PC-9 (cell line): ENCODE results near the gene ABCA4. TPM values are rescaled to one million over a fixed set of nuclear protein-coding genes. Genes with fewer than 3 reads are reported as not detected.
A peak's percentile ranks its signal among the peaks of the same experiment; 100 is the strongest.
"Not testable (repeated sequence)": the region's sequence is repeated elsewhere in the genome, so short reads cannot be mapped to it uniquely, and the experiment has no call there.

Experiments
- Bru-seq: library from RNA; stranded (reverse); fragments of 400-500 nt; gene quantifications from one replicate; lab custom pipeline; 2021; lab: Mats Ljungman, UMichigan
- BruChase-seq, 2 experiments: library from RNA; stranded (reverse); fragments of 400-500 nt; gene quantifications; one replicate each; lab custom pipeline; 2021; lab: Mats Ljungman, UMichigan
- BruUV-seq: library from RNA; stranded (reverse); fragments of 400-500 nt; replicated peaks from 2 replicates; lab custom pipeline; 2021; lab: Mats Ljungman, UMichigan
- CTCF ChIA-PET: fragments of 300-600 bp; sonication (Branson Sonifier 250); formaldehyde crosslinking; loops from one replicate; lab custom pipeline; 2022; ENCODE audit warnings: antibody characterized with exemption; lab: Charles Lee
- POLR2A ChIA-PET: fragments of 300-600 bp; sonication (Branson Sonifier 250); formaldehyde crosslinking; loops from one replicate; lab custom pipeline; 2022; ENCODE audit warnings: antibody characterized with exemption; ENCODE audit not compliant: unreplicated experiment; lab: Charles Lee
- DNase-seq, 2 experiments: peaks; one replicate each; pipeline versions ENCODE4 v3.0.0 to v3.0.0-alpha.2; 2015 to 2022; ENCODE audit warnings: mixed read lengths in 1 of 2
- H2AFZ ChIP-seq: fragments of 200-600 bp; sonication (generic); 2 replicates; pipeline ENCODE4 v1.8.1; 2017; ENCODE audit warnings: antibody characterized with exemption
- H3F3A ChIP-seq: fragments of 200-600 bp; sonication (generic); 2 replicates; pipeline ENCODE4 v1.8.1; 2017; ENCODE audit warnings: antibody characterized with exemption, mild to moderate bottlenecking, low read depth; ENCODE audit not compliant: insufficient read depth
- H3K27ac ChIP-seq: fragments of 200-600 bp; sonication (generic); 2 replicates; pipeline ENCODE4 v1.6.1; 2016; ENCODE audit warnings: mixed run types
- H3K27me3 ChIP-seq: fragments of 200-600 bp; sonication (generic); 2 replicates; pipeline ENCODE4 v1.6.1; 2016; ENCODE audit warnings: low read depth, mixed run types; ENCODE audit not compliant: insufficient read depth
- H3K36me3 ChIP-seq: fragments of 200-600 bp; sonication (generic); 2 replicates; pipeline ENCODE4 v1.6.1; 2016; ENCODE audit warnings: low read depth, mixed run types
- H3K4me1 ChIP-seq: fragments of 200-600 bp; sonication (generic); replicated peaks from 2 replicates; pipeline ENCODE4 v1.6.1; 2016; ENCODE audit warnings: mixed run types; ENCODE audit not compliant: insufficient read depth
- H3K4me2 ChIP-seq: fragments of 200-600 bp; sonication (generic); 2 replicates; pipeline ENCODE4 v1.6.1; 2017; ENCODE audit warnings: mixed run types
- H3K4me3 ChIP-seq: fragments of 200-600 bp; sonication (generic); 2 replicates; pipeline ENCODE4 v1.6.1; 2016; ENCODE audit warnings: mixed run types
- H3K79me2 ChIP-seq: fragments of 200-600 bp; sonication (generic); 2 replicates; pipeline ENCODE4 v1.6.1; 2017; ENCODE audit warnings: low read depth, mixed run types
- H3K9me2 ChIP-seq: fragments of 200-600 bp; sonication (generic); 2 replicates; pipeline ENCODE4 v1.8.1; 2017; ENCODE audit warnings: mild to moderate bottlenecking; ENCODE audit not compliant: insufficient read depth
- H3K9me3 ChIP-seq: fragments of 200-600 bp; sonication (generic); 2 replicates; pipeline ENCODE4 v1.8.1; 2016; ENCODE audit warnings: low read depth; ENCODE audit not compliant: insufficient read depth
- H4K20me1 ChIP-seq: fragments of 200-600 bp; sonication (generic); 2 replicates; pipeline ENCODE4 v1.8.1; 2017; ENCODE audit not compliant: insufficient read depth
- EZH2 ChIP-seq: fragments of 200-600 bp; sonication (generic); IDR thresholded peaks from 2 replicates; pipeline ENCODE4 v1.8.0; 2017; ENCODE audit warnings: antibody characterized with exemption, low read depth
- intact Hi-C: fragments of 100-400 bp; cut with micrococcal nuclease; formaldehyde crosslinking; loops from one replicate; pipeline ENCODE4 v1.10.0; 2022; ENCODE audit not compliant: unreplicated experiment
- long read RNA-seq: library from polyadenylated mRNA; stranded (forward); transcript quantifications from one replicate; pipeline ENCODE4 v2.0.0, GENCODE V29; 2022
- total RNA-seq: library from RNA; stranded (reverse); gene quantifications from 2 replicates; pipeline ENCODE4 v1.2.3, GENCODE V29; 2021
- TF ChIP-seq, protein P1 (sequence below): fragments of 200-600 bp; sonication (generic); conservative IDR thresholded peaks from 2 replicates; pipeline ENCODE4 v1.6.1; 2017; ENCODE audit warnings: mixed run types, antibody characterized with exemption, mild to moderate bottlenecking, moderate library complexity

The ABCA4 gene
- 20.0 and 20.8 TPM in 2 replicates for total RNA-seq
- percentile 38 among the genes with signal in this experiment for Bru-seq, nascent RNA
- percentile 41 among the genes with signal in this experiment for BruChase-seq, experiment 1, labeled RNA remaining after a 2-hour chase
- BruChase-seq, experiment 2, labeled RNA remaining after a 6-hour chase = percentile 44 among the genes with signal in this experiment
- long read RNA-seq, partial matches to known transcripts = 40 of 74 reads
- long read RNA-seq, other reads (novel, unspliced or antisense) = 32 of 74 reads

DNA sequence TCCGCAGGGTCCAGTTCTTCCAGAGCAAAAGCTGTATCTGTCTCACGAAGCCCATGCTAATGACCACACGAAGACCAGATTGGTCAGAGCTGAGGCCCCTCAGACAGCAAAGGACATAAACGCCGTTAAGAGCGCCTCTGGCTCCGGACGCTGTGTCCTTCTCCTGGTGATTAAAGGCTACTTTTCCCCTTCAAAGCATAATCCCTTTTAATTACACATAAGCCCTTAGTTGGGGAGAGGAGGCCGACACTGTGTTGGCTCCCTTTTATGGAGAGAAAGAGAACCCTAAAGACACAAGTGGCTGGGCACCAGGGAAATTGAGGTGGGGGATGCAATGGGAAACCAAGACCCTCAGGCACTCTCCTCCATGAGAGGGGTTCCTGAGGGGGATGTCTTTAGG, at the start of gene ABCA4:
TSS of gene ABCA4 (minus strand) at position 158 of the 400 bp plus-strand sequence. CDS start at position 55, 103 bp downstream.
- POLR2A ChIA-PET = no interaction called here
- no peaks in the 10 kb centered on the region for H4K20me1 ChIP-seq

DNA sequence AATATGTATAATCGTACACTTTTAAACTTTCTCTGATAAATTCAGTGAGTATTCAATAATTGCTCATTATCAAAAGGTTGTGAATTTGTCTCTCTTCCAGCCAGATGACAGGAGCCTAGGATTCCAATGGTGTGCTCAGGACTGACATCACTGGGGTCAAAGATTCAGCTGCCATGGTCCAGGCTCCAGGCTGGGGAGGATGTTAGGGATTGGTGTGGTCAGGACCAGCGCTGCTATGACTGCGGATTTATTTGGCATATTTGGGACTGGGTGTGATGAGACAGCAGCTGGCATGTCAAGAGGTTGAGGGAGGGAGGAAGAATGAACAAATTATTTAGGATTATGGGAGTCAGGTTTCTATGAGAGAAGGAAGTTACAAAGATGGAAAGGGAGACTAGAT, 48.2 kb upstream of the ABCA4 start:
- POLR2A ChIA-PET = no interaction called here
- H3K27ac ChIP-seq = no peak overlapping the region
- DNase-seq = no peak
- H3F3A ChIP-seq = peaks cover 92% of the 10 kb centered on the region
- BruUV-seq = no TSS peak
- H2AFZ ChIP-seq = no peak overlapping the region
- TF ChIP-seq, protein P1, sequence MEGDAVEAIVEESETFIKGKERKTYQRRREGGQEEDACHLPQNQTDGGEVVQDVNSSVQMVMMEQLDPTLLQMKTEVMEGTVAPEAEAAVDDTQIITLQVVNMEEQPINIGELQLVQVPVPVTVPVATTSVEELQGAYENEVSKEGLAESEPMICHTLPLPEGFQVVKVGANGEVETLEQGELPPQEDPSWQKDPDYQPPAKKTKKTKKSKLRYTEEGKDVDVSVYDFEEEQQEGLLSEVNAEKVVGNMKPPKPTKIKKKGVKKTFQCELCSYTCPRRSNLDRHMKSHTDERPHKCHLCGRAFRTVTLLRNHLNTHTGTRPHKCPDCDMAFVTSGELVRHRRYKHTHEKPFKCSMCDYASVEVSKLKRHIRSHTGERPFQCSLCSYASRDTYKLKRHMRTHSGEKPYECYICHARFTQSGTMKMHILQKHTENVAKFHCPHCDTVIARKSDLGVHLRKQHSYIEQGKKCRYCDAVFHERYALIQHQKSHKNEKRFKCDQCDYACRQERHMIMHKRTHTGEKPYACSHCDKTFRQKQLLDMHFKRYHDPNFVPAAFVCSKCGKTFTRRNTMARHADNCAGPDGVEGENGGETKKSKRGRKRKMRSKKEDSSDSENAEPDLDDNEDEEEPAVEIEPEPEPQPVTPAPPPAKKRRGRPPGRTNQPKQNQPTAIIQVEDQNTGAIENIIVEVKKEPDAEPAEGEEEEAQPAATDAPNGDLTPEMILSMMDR = no peak
- TF ChIP-seq EZH2 = no peak
- CTCF ChIA-PET = no interaction called here
- no peaks in the 10 kb centered on the region for H3K9me2 ChIP-seq
- no peaks in the 10 kb centered on the region for H3K4me1 ChIP-seq
- intact Hi-C loops = loop anchor here (5.0 kb wide), 1 partner anchor 122 kb away; no protein-coding TSS in a partner anchor
- no peak overlapping the region for H3K4me2 ChIP-seq
- H3K36me3 ChIP-seq = peaks cover 45% of the 10 kb centered on the region
- H3K9me3 ChIP-seq = 0 out of 2 replicates have a peak, but pooled peaks cover 4% of the 10 kb centered on the region
- H3K79me2 ChIP-seq = peaks cover 19% of the 10 kb centered on the region
- H3K27me3 ChIP-seq = no peaks in the 10 kb centered on the region
- no peak overlapping the region for H3K4me3 ChIP-seq
- peaks cover 15% of the 10 kb centered on the region; the same call in 1 of the 2 replicates for H4K20me1 ChIP-seq

More for the DNA sequence above, at the start of gene ABCA4:
- DNase-seq = no peak
- H3K4me3 ChIP-seq = no peak within 1 kb of the TSS
- H3K9me2 ChIP-seq = no peaks in the 10 kb centered on the region
- H3F3A ChIP-seq = peaks cover 13% of the 10 kb centered on the region; the same call in 1 of the 2 replicates
- no TSS peak for BruUV-seq
- H3K9me3 ChIP-seq = no peaks in the 10 kb centered on the region
- peaks cover 47% of the 10 kb centered on the region for H3K4me1 ChIP-seq
- H3K27me3 ChIP-seq = no peaks in the 10 kb centered on the region
- CTCF ChIA-PET = interaction anchor here (0.6 to 0.7 kb wide), 2 partner anchors 11 to 200 kb away, joined by 3 read pairs; no protein-coding TSS in a partner anchor
- H3K27ac ChIP-seq = no peak within 1 kb of the TSS
- H3K36me3 ChIP-seq = no peaks in the 10 kb centered on the region
- TF ChIP-seq EZH2 = no peak
- TF ChIP-seq, protein P1 = no peak
- H3K4me2 ChIP-seq = no peak within 1 kb of the TSS
- intact Hi-C loops = no loop called here
- H3K79me2 ChIP-seq = no peaks in the 10 kb centered on the region
- no peak within 1 kb of the TSS for H2AFZ ChIP-seq

DNA sequence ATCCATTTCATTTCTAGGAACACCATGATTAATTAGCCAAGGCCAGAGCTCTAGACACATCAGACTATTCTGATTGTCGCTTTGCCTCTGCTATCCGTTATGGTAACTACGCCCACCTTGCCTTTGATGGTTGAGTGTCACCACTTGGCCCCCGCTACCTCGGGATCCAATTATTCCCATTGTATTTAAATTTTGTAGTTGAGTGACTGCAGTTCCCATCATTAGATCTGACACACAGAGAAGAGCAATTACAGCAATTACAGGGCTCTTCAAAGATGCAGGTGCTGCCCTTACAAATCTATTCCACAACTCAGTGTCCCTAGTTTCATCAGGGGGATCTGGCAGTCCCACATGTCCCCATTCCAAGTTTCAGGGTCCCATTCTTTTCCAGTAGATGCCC, 44.9 kb upstream of the ABCA4 start:
- Histone ChIP-seq H3K27me3 (no peaks in the 10 kb centered on the region), H2AFZ (no peak overlapping the region), H3K9me3 (no peaks in the 10 kb centered on the region), H3K27ac (no peak overlapping the region), H3K4me2 (no peak overlapping the region), H3K9me2 (no peaks in the 10 kb centered on the region), H4K20me1 (no peaks in the 10 kb centered on the region), H3K4me3 (no peak overlapping the region), H3K79me2 (no peaks in the 10 kb centered on the region), H3F3A (peaks cover 65% of the 10 kb centered on the region), H3K4me1 (no peaks in the 10 kb centered on the region), H3K36me3 (peaks cover 15% of the 10 kb centered on the region)
- intact Hi-C loops = loop anchor here (5.0 kb wide), 1 partner anchor 119 kb away; no protein-coding TSS in a partner anchor
- no peak for TF ChIP-seq EZH2
- TF ChIP-seq, protein P1 = no peak
- ChIA-PET POLR2A (no interaction called here), CTCF (interaction anchor here (1.2 kb wide), 1 partner anchor 170 kb away, joined by 4 read pairs; no protein-coding TSS in a partner anchor)
- no peak for DNase-seq
- BruUV-seq = no TSS peak

- H3K4me3 ChIP-seq, POLR2A ChIA-PET, H3K9me2 ChIP-seq, H4K20me1 ChIP-seq, H3K27me3 ChIP-seq, H3K9me3 ChIP-seq, H3K4me2 ChIP-seq, BruUV-seq, DNase-seq, H2AFZ ChIP-seq, H3K36me3 ChIP-seq, H3K27ac ChIP-seq, H3K79me2 ChIP-seq, H3K4me1 ChIP-seq: not testable (repeated sequence)
- intact Hi-C loops = loop anchor here (5.0 kb wide), 3 partner anchors 63 to 118 kb away; no protein-coding TSS in a partner anchor
- H3F3A ChIP-seq = peaks cover 55% of the 10 kb centered on the region
- CTCF ChIA-PET = interaction anchor here (1.2 kb wide), 1 partner anchor 171 kb away, joined by 4 read pairs; no protein-coding TSS in a partner anchor
Observed at GRCh38 chr1:94164885-94165284, 43.9 kb upstream of the ABCA4 start.

GRCh38 chr1:94164121-94164520, 43.2 kb upstream of the ABCA4 start:
- BruUV-seq, CTCF ChIA-PET: not testable (repeated sequence)
- intact Hi-C loops = loop anchor here (5.0 kb wide), 2 partner anchors 62 to 97 kb away; no protein-coding TSS in a partner anchor

More at GRCh38 chr1:94164121-94164520, 43.2 kb upstream of the ABCA4 start:
- POLR2A ChIA-PET, H3K4me3 ChIP-seq, H3K36me3 ChIP-seq, H2AFZ ChIP-seq, H3K4me1 ChIP-seq, H3K27ac ChIP-seq, H3K4me2 ChIP-seq, H3K79me2 ChIP-seq, H4K20me1 ChIP-seq, H3K9me3 ChIP-seq, H3K27me3 ChIP-seq, H3K9me2 ChIP-seq: not testable (repeated sequence)
- DNase-seq = peak in 1 of 2 experiments; percentile 52
- peaks cover 48% of the 10 kb centered on the region for H3F3A ChIP-seq
